Fibroblast of skin of scalp (primary cell): ENCODE results near the gene ACSL1.
A peak's percentile ranks its signal among the peaks of the same experiment; 100 is the strongest.
"Not testable (repeated sequence)": the region's sequence is repeated elsewhere in the genome, so short reads cannot be mapped to it uniquely, and the experiment has no call there.

Experiments used
- DNase-seq: peaks from one replicate; pipeline ENCODE4 v3.0.0-alpha.2; 2013

ACSL1 gene

DNA sequence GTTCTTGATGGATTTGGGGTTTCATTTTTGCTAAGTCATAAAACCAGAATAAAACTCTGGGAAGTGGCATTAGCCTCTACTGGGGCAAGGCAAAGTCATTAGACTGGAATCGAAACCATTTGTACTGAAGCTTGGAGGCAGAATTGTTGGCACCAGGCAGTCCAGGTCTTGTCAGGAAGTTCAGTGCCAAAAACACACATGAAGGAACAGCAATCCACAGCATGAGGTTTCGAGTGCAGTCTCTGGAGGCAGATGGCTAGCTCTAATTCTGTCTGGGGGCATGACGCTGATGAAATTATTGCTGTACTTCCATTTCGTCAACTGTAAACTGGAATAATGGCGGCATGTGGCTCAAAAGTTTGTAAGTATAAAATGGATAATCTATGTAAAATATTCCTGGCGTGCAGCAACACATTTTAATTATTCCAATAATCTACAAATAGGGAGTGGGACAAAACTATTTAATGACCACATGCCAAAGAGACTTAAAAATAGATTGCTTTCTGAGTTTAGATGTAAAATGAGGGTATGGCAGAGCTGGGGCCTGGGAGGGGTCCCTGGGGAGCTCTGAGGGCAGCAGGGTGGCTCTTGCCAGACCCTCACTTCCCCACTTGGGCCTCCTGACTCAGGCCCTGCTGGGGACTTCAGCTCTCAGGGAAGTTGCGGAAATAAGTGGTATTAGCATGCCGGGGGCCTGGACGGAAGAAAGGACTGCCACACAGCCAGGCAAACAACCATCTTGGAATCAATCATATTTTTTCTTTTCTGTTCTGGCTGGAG is 73.1 kb downstream of the ACSL1 start:
- DNase-seq, result no peak

DNA sequence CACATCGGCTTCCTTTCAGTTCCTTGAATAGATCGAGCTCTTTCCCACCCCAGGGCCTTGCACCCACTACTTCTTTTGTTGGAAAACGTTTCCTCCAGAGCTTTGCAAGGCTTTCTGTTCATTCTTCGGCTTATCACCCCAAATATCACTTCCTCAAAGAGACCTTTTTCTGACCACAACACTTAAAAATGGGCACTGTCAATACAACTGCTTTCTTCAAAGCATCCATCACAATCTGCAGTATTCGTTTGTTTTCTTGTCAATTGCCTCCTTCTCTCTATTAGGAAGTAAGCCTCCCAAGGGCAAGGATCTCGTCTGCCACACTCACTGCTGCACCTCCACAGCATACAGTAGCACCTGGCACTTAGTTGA is 74.2 kb downstream of the ACSL1 start:
- DNase-seq, result no peak

DNA sequence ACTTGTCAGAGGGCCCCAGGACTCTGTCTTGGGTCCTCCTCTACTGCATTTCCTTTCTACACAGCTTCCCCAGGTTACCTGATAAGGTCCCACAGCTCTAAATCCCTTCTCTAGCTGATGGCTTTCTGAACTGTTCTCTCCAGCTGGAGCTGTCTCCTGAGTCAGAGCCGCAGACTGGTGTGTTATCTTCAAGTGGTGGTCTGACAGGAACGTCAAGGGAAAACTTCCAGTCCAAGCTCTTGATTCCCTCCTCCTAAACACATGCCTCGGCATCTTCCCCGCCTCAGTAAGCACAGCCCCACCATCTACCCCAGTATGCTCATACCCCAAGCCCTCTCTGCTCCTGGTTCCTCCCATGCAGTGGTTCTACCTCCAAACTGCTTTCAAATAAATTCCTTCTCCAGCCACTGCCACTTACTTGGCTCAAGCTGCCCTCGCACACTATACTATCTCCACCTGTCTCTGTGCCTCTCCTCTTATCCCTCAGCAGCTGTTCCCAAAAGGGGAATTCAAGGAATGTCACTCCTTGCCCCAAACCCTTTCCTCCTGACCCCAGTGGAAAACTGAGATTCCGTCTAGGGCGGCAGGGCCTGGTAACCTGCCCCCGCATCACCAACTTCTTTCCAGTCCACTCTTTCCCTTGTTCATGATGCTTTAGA is 74.7 kb downstream of the ACSL1 start:
- no peak for DNase-seq

DNA sequence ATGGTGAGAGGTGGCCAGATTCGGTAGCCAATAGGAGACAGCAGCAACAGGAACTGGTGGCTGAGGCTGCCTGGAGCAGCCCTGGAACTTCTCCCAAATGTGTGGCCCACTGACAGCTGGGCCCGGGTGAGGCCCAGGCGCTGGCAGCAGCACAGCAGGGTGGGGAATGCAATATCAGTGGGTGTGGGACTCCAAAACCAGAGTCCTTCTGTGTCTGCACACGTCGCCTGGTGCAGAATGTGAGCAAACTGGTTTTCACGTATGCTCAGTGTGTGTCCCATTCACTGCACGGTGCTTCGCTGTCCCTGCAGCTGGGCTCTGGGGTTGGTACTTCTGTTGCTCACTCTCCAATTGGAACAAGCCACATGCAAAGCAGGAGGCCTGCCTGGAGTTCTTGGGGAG is 77.5 kb downstream of the ACSL1 start:
- no peak for DNase-seq

DNA sequence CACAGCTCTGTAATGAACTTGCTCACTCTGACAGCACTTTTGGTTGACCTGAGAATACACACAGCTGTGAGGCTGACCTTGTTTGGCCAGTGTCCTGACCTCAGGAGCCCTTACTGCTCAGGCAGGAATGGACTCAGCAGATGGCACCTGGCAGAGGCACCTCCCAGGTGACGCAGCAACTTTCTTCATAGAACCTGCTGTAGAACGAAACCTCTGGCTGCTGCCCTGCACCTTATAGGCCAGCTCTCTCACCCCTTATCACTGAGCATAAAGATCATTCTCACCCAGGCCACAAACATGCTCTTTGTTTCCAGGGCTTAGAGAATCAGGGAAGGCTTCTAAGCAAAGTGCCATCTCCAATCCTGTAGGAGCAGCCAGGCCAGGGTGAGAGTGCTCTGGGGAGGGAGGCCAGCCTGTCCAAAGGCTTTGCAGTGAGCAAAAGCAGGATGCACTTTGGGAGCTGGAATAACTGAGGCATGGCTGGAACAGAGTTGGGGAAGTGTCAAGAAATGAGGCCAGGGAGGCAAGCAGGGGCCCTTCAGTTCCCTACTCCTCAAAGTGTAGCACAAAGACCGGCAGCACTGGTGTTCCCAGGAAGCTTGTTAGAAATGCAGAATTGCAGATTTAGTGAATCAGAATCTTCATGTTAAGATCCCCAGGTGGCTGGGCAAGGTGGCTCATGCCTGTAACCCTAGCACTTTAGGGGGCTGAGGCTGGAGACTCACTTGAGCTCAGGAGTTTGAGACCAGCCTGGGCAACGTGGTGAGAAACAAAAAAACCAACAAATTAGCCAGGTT is 78.5 kb downstream of the ACSL1 start:
- no peak for DNase-seq

DNA sequence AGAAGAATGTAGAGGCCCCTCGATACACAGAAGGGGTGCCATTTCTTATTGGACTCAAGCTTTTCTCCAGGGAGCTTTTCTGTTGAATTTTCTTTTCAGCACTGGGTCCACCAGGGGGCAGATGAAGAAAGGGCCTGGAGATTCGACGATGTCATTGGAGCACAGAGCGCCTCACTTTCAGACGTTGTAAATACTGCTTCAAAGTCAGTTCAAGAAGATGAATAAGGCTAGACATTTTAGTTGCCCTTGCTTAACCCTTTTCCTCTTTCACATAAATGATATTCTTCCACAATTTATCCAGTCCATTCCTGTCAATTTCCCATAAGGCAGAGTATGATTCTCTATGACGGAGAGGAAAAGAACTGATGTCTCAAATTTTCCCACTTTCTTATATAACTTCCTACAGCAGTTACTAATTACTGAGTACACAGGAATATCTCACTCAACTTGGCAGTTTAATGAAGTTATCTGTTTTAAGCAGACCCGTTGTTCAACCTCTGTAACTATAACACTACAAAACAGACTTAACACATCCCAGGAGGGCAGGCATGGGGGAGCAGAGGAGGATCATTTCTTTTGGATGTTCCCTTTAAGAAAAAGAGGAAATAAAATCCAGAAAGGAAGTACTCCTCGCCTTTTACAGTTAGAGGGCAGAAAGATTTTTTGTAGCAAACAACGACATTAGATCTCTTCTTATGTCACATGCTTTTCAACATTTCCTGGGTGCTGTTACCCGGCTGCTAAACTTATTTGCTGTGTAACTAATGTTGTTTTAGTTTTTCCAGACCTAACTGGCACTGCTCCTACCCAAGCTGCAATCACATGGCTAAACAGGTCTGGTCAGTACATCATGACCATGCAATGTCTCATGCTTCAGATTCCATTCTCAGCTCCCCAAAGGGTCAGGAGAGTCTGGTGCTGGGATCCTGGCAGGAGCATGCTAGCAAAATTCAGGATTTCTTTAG is 79.7 kb downstream of the ACSL1 start:
- DNase-seq, result peak; percentile 70

DNA sequence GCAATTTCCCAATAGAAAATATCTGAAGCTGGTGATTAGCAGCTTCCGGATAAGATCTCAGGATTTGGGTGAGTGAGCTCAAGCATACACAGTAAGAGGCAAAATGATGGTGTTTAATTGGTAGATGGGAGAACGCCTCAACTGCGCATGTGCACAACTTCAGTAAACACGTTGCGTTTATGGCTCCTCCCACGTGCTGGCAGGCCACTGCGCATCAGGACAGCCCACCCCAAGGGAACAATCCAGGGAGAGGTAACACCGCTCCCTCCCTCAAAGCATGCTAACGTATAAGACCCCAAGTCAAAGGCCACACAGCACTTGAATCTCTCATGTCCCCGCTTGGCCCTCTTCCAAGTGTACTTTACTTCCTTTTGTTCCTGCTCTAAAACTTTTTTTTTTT is 81.5 kb downstream of the ACSL1 start:
- no peak for DNase-seq

DNA sequence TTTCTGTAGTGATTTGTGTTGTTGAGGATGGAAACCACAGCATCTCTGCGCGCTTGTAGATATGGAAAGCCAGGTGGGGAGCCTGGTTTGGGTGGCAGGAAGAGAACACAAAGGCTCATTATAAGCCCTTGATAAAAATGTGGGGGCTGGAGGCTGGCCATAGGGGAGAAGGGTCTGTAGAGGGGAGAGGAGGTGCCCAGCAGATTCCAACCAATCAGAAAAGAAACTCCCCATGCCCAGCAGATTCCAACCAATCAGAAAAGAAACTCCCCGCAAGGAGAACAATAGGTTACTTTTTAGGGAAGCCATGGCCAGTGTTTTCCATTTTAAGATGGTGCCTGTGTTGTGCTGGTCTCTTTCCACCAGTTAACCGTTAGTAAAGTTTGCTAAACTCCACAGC is 82.1 kb downstream of the ACSL1 start:
- no peak for DNase-seq

DNA sequence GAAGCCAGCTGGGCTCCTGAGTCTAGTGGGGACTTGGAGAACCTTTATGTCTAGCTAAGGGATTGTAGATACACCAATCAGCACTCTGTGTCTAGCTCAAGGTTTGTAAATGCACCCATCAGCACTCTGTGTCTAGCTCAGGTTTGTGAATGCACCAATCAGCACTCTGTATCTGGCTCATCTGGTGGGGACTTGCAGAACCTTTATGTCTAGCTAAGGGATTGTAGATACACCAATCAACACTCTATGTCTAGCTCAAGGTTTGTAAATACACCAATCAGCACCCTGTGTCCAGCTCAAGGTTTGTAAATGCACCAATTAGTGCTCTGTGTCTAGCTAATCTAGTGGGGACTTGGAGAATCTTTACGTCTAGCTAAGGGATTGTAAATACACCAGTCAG is 84.1 kb downstream of the ACSL1 start:
- not testable (repeated sequence) for DNase-seq

DNA sequence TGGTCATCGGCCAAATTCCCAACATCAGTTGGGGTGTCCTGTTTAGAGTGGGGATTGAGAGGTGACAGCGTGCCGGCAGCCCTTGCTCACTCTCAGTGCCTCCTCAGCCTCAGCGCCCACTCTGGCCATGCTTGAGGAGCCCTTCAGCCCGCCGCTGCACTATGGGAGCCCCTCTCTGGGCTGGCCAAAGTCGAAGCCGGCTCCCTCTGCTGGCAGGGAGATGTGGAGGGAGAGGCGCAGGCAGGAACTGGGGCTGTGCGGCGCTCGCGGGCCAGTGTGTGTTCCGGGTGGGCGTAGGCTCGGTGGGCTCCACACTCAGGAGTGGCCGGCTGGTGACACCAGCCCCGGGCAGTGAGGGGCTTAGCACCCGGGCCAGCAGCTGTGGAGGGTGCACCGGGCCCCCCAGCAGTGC is 84.8 kb downstream of the ACSL1 start:
- DNase-seq, result no peak

DNA sequence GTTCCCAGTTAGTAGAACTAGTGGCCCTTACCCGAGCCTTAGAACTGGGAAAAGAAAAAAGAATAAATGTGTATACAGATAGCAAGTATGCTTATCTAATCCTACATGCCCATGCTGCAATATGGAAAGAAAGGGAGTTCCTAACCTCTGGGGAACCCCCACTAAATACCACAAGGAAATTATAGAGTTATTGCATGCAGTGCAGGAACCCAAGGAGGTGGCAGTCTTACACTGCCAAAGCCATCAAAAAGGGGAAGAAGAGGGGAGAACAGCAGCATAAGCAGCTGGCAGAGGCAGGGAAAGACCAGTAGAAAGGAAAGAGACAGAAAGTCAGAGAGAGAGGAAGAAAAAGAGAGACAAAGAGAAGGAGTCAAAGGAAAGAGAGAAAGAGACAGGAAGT is 86.2 kb downstream of the ACSL1 start:
- DNase-seq, result not testable (repeated sequence)

DNA sequence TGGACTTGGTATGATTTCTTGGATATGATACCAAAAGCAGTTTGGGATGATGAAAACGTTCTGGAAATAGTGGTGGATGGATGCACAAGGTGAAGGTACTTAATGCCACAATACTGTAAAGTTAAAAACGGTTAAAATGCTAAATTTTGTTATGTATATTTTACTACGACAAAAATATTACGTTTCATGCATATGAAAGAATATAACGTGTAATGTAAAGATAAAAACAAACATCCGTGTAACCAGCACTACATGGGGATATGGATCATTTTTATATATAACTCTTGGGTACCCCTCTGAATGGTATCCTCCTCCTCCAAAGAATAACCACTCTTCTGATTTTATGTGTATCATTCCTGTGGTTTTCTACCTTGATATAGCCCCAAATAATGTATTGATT is 91.0 kb downstream of the ACSL1 start:
- no peak for DNase-seq

DNA sequence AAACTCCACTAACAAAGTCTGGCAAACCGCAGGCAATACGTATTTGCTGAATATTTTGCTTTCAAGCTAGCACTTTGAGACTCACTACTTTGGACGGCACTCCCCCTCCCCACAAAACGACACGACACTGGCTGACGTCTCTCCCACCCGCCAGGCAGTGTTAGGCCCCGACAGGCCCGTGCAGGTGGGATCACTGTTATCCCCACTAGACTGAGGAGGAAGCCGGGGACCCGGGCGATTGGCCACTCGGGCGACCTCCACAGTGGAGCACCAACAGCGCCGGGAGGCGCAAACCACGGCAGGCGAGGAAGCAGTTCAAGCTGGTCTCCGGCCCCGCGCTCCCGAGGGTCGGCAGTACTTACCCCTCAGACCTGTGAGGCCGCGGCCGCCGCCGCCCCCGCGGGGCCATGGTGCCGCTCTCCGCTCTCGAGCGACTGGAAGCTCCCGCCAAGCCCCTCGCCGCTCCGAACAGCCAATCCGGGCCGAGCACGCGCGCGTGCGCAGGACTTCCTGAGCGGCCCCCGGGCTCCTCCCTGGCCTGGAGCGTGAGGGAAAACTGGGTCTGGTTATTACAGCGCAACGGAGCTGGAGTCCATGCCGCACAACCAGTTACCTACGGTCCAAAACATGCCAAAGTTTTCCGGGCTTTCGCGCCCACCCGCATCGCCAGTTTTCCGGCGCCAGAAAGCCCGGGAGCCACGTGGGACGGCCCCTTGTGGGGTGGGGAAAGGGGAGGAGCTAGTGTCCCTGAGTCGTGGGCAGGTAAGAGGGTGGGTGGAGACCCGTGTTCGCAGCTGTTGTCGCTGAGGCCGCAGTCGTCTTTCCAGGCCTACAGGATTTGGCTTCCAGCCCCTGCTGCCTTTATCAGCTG is 91.9 kb downstream of the ACSL1 start, which contains the start of gene CENPU:
TSS of gene CENPU (minus strand) at position 443 of the 871 bp plus-strand sequence. CDS start at position 409, 34 bp downstream.
- peak; percentile 99 for DNase-seq

DNA sequence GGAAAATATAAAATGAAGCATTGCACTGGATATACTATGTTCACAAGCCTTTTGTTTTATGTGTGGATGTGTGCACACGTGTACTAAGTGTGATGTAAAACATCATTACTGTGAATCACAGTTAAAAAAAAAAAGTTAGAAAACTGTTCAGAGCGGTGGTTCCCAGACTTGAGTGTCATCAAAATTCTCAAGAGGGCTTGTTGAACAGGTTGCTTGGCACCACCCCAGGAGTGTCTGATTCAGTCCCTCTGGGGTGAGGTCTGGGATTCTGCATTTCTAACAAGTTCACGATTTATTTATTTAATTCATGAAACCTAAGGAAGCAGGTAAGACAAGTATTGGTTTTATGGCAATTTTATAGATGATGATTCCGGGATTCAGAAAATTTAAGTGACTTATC is 93.6 kb downstream of the ACSL1 start:
- no peak for DNase-seq

DNA sequence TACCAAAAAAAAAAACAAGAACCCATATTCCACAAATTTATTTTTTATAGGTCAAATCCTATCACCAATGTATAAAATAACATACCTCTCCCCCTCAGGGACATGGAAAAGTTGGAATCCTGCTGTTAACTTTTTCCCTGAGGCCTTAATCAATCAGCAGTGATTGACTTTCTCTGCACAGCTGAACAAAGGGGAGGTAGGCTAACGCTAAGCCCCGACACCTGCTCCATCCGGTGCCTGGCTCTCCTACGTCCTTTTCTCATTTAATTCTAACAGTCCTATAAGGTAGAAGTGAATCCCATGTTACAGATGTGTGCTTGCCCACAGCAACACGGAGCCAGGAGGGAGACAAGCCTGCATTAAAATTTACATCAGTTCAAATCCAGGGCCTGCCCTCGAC is 94.7 kb downstream of the ACSL1 start:
- DNase-seq, result no peak

DNA sequence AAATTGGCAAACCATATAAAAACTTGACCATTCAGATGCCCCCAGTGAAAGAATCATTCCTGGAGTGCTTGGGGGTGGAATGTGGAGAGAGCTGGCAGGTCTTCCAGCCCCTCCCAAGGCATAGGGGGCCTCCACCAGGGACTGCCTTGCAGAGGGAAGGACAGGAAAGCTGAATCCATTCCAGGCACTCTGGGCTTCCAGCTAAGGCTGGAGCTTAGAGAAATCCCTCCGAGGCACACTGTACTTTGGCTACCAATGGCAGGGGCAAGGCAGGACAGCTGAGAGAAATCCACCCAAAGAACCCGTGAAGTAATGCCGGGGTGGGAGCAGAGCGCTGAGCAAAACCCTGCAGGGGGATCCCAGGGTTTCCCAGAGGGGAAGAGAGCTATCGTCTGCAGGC is 95.8 kb downstream of the ACSL1 start:
- no peak for DNase-seq

DNA sequence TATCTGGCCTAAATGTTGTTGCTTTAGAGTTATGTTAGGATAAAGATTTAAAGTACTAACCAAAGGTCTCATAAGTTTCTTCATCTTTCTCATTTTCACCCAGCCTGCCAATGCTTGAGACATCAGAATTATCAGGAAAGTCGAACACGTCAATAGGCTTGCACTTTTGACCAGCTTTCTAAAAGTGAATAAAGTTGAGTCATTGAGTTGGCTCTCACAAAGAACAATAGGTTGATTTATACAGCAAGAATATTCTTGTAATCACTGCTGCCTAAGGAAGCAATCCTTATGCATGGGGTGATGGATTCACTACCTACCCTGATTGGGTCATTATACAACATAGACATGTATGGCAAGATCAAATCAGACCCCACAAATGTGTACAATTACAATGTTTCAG is 96.9 kb downstream of the ACSL1 start:
- no peak for DNase-seq

DNA sequence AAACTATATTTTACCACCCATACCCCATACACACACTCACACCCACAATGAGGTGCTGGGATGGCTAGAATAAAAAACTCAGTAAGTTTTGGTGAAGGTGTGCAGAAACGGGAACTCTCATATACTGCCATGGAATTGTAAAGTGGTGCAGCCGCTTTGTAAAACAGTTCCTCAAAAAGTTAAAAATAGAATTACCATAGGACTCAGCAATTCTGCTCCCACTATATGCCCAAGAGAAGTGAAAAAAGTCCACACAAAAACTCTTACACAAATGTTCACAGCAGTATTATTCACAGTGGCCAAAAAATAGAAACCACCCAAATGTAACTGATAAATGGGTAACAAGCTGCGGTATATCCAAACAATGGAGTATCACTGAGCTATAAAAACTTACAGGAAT is 98.3 kb downstream of the ACSL1 start:
- no peak for DNase-seq

DNA sequence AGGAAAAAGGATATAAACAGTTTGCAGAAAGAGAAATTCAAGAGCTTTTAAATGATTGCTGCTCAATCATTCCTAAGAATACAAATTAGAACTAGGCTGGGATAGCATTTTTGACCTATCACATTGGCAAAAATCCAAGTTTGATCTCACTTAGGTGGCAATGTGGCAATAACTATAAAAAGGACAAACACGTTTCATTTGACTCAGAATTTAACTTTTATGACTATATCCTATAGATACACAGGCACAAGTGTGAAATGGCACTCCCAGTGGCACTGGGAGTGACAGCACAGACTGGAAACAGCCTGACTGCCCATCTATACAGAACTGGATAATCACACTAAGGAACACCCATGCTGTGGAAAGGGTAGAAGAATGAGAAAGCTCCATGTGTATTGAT is 103.0 kb downstream of the ACSL1 start:
- DNase-seq, result no peak

DNA sequence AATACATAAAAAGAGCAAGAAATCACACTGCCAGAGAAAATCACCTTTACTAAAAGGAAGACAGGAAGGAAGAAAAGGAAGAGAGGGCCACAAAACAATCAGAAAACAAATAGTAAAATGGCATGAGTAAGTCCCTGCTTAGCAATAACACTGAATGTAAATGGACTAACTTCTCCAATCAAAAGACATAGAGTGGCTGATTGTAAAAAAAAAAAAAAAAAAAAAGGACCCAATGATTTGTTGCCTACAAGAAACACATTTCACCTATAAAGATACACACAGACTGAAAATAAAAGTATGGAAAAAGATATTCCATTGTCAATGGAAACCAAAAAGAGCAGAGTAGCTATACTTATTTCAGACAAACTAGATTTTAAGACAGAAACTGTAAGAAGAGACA is 104.5 kb downstream of the ACSL1 start:
- DNase-seq, result no peak

DNA sequence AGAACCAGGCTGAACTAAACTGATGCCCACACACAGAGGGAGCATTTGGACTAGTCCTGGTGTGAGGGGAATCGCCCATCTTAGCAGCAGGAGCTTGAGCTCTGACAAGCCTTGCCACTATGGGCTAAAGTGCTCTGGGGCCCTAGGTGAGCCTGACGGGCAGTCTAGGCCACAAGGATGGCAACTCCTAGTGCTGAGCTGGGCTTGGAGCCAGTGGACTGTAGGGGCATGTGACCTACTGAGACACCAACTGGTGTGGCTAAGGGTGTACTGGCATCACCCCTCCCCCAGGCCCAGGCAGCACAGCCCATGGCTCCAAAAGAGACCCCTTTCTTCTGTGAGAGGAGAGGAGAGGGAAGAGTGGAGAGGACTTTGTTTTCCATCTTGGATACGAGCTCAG is 106.4 kb downstream of the ACSL1 start:
- no peak for DNase-seq
